AML-193 (cell line): ENCODE data around the gene SORL1-AS1.

Experiments used
- DNase-seq, 2 experiments: peaks; one replicate each; lab custom pipeline; 2025; lab: John Stamatoyannopoulos, UW

The SORL1-AS1 gene

GRCh38 chr11:121452609-121453150, at the start of gene SORL1-AS1:
TSS of gene SORL1-AS1 (minus strand) at chr11:121452967.
- peak in 1 of 2 experiments; percentile 16 for DNase-seq

GRCh38 chr11:121500717-121501116, 48.0 kb upstream of the SORL1-AS1 start:
- no peak for DNase-seq

GRCh38 chr11:121500275-121500674, 47.5 kb upstream of the SORL1-AS1 start:
- DNase-seq: no peak

- no peak for DNase-seq
These were observed 46.6 kb upstream of the SORL1-AS1 start for GRCh38 chr11:121499405-121499804.

GRCh38 chr11:121497176-121497998, 44.6 kb upstream of the SORL1-AS1 start:
- no peak for DNase-seq

- no peak for DNase-seq
These were observed 41.8 kb upstream of the SORL1-AS1 start for GRCh38 chr11:121494355-121495099.

- no peak for DNase-seq
These were observed 37.1 kb upstream of the SORL1-AS1 start for GRCh38 chr11:121489823-121490222.

GRCh38 chr11:121488641-121489040, 35.9 kb upstream of the SORL1-AS1 start:
- DNase-seq: no peak

GRCh38 chr11:121488170-121488569, 35.4 kb upstream of the SORL1-AS1 start:
- no peak for DNase-seq

- no peak for DNase-seq
These were observed 34.4 kb upstream of the SORL1-AS1 start for GRCh38 chr11:121487191-121487590.

GRCh38 chr11:121486054-121486453, 33.3 kb upstream of the SORL1-AS1 start:
- no peak for DNase-seq

- DNase-seq: no peak
These were observed 32.4 kb upstream of the SORL1-AS1 start for GRCh38 chr11:121485216-121485615.

GRCh38 chr11:121483805-121484480, 31.2 kb upstream of the SORL1-AS1 start:
- peak in 1 of 2 experiments; percentile 19 for DNase-seq

- peak; percentile 81 to 87 for DNase-seq
These were observed 29.7 kb upstream of the SORL1-AS1 start for GRCh38 chr11:121482231-121483129.

GRCh38 chr11:121481484-121482230, 28.9 kb upstream of the SORL1-AS1 start:
- peak; percentile 39 to 48 for DNase-seq

- DNase-seq: peak; percentile 26 to 32
These were observed 27.0 kb upstream of the SORL1-AS1 start for GRCh38 chr11:121479698-121480238.

GRCh38 chr11:121478895-121479697, 26.3 kb upstream of the SORL1-AS1 start:
- no peak for DNase-seq

- DNase-seq: no peak
These were observed 25.6 kb upstream of the SORL1-AS1 start for GRCh38 chr11:121478226-121478894.
